GM21786 (cell line): Measurements from ENCODE around the gene ATL2.
"Not testable (repeated sequence)": the region's sequence is repeated elsewhere in the genome, so short reads cannot be mapped to it uniquely, and the experiment has no call there.

Experiments
- ATAC-seq: cut with Tn5 transposase; IDR thresholded peaks from one replicate; pipeline ENCODE4 v1.9.1; 2021; ENCODE audit not compliant: unreplicated experiment

ATL2 gene

DNA sequence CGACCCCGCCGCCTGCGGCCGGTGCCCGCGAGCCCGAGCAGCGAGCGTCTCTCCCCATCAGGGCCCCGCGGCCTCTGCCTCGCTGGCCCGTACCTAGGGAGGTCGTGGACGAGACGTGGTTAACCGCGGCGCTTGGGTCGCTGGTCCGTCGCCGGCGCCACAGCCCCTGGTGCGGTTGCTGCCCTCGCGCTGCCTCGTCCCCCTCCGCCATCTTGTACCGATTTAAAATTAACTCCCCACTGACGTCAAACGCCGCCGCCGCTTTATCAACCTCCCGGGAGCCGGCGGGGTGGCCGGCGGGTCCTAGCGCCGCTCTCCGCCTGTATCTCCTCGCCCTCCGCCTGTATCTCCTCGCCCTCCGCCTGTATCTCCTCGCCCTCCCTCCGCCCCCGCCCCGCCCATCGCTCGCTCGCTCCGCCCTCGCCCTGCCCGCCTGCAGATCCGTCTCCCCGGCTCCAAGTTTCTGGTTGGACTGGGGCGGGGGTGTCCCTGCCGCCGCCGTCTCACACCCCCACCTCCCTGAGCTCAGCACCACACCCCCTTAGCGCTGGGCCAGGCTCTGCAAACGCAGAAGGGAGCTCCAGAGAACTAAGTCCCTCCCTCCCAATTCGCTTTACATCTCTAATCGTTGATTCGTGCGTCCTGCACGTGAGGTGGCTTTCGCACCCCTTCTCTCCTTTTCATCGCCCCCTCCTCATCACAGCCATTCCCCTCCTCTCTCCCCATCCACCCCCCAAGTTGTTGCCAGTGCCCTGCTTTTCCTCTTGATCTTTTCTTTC lies at the start of gene ATL2:
TSS of gene ATL2 (minus strand) at position 224 of the 779 bp plus-strand sequence. CDS start at position 211, 13 bp downstream.
- ATAC-seq, result peak; percentile 90

DNA sequence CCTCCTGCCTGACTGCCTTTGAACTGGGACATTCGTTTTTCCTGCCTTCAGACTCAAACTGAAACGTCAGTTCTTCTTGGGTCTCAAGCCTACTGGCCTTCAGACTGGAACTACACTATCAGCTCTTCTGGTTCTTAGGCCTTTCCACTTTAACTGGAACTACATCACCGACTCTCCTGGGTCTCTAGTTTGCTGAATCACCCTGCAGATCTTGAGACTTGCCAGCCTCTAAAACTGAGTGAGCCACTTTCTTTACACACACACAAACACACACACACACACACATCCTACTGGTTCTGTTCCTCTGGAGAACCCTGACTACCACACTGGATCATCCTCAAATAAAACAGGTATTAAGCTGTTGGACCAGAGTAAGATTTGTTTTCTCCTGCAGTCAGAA lies 46.7 kb upstream of the ATL2 start:
- ATAC-seq, result no peak

DNA sequence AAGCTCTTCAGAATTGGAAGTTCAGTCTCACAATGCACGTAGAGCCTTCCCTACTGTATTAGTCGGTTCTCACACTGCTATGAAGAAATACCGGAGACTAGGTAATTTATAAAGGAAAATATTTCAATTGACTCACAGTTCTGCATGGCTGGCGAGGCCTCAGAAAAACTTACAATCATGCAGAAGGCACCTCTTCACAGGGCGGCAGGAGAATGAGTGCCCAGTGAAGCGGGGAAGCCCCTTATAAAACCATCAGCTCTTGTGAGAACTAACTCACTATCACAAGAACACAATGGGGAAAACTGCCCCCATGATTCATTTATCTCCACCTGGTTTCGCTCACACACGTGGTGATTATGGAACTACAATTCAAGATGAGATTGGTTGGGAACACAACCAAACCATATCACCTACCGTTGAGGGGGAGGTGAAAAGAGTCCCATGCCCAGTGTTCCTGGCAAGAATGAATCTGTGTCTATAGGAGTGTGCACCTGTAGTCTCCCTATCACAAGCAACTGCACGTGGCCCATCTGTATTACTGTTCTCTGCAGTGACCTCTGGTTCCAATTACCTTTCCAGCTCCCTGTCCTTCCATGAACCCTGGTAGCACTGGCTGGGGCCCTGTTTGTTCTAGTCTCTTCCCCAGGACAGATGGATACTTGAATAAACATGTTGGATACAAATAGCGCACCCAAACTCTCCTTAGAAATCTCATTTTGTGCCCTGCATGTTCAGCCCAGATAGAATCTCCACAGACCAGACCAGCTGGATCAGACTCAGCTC lies 44.4 kb upstream of the ATL2 start:
- no peak for ATAC-seq

DNA sequence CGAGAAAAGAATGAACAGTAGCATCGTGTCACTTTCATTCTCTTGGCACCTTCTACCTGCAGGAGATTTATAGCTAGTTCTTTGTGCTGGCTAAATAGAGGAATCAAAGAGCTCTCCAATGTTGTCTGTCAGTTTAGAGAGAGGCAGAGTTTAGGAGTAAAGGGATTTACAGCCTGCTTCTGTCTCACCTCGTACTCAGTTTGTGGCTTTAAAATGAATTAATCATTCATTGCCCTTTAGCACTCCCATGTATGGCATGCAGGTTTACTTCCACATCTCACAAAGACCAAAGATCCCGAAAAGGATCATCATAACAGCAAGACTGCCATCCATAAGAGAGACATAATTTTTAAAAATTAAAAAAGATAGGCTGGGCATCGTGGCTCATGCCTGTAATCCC lies 42.4 kb upstream of the ATL2 start:
- no peak for ATAC-seq

DNA sequence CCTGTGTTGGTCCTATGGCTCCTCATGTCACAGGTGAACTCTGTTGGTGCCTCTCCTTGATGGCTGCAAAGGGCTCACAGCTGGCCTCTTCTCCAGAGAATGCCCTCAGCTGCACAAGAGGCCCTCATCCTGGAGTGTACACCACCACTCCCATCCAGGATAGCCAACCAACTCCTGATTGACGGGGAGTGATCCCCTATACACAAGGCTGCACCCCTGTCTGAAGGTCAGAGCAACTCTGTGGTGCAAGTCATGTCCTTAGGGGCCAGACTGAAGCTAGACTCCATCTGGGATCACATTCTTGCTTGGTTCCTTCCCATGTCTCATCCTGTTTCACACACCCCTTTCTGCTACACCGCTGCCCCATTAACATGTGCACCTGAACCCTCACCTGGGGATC lies 41.7 kb upstream of the ATL2 start:
- no peak for ATAC-seq

DNA sequence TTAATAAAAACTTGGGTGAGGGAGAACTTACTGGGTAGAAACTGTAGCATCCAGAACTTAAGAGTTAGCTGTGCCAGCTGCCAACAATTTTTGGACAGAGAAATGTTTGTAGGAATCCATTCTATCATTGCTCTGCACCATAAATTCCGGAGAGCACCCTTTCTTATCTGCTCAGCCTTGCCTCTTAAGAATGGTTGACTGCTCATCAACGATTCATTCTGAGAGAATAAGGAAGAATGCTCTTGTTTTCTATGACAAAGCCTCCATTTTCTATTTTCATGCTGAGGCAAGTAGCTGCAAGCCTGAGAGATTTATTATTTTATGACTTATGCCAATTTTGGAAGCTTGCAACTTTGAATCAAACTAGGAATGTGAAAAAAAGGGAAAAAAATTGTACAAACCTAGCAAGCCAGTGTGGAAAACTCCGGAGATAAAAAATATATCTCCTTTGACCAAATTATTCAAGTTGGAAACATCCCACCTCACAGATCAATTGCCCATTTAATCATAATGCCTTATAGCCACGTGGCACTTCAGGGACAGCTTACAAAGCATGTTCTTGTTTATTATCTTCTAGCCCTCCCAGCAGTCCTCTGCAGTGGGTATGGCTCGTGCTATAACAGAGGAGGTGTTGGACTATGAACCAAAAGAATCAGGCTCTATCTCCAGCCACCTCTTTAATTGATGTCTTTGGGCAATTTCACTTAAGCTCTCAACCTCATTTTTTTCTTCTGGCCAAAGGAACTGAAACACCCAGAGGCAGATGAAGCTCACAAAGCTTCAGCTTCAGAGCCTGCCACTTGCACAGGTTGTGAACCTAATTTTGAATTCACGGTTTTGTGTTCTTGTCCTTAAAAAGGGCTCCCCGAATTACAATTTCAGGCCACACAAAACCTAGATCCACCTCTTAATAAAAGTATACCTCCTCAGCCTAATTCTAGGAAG lies 40.9 kb upstream of the ATL2 start:
- ATAC-seq, result no peak

DNA sequence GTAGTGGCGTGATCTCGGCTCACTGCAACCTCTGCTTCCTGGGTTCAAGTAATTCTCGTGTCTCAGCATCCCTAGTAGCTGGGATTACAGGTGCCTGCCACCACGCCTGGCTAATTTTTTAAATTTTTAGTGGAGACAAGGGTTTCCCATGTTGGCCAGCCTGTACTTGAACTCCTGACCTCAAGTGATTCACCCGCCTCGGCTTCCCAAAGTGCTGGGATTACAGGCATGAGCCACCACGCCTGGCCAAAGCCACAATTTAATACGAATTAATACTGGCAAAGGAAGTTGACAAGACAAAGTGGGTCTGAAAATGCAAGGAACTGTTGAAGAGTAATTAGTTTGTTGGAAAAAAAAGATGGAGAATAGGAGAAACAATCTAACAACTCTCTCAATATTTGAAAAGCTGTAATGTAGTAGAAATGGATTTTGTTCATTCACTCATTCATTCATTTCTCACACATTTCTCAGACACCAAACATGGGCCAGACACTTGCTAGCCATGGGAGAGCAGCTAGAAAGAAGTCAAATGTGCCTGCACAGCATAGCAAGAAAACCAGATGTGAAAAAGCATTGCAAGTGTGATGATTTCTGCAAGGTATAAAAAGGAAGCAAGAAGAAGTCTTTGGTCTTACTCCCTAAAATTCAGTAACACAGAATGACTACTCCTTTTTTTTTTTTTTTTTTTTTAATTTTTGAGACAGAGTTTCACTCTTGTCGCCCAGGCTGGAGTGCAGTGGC lies 39.4 kb upstream of the ATL2 start:
- no peak for ATAC-seq

DNA sequence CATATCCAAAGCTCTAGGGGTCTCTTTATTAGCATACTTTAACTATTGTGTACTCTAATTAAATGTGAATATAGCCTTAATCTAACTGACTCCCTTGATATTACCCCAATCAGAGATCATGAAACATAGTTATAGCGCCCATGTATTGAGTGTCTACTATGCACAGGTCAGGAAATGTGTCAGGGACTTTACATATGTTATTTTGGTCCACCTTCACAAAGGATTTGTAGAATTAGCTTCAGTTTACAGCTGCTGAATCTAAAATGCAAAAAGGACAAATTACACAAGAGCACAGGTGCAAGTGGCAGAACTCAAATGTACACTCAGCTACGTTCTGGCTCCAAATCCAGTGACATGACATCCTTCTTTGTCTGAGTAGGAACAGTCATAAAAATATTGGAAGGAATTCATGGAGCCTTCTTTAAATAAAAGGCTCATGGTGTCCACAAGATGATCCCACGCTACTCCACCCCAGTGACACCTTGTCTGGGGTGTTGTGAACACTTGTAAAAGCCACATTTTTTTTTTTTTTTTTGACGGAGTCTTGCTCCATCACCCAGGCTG lies 38.7 kb upstream of the ATL2 start:
- ATAC-seq, result no peak

DNA sequence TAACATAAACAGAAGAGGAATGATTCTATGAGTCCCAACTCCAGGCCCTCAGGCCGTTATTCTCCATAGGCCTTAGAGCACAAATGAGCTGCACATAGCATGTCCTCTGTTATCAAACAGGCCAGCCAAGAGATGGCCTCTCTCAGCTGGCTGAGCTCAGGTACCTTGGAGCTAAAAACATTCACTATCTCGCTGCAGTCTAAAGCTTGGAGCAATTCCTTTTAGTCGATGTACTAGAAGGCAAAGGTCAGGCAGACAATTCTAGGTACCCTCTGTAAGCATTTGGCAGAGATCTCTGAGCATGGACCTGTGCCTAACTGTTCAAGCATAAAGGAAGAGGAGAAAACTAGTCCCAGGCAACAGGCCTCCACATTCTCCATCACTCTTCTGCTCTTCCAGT lies 38.0 kb upstream of the ATL2 start:
- no peak for ATAC-seq

DNA sequence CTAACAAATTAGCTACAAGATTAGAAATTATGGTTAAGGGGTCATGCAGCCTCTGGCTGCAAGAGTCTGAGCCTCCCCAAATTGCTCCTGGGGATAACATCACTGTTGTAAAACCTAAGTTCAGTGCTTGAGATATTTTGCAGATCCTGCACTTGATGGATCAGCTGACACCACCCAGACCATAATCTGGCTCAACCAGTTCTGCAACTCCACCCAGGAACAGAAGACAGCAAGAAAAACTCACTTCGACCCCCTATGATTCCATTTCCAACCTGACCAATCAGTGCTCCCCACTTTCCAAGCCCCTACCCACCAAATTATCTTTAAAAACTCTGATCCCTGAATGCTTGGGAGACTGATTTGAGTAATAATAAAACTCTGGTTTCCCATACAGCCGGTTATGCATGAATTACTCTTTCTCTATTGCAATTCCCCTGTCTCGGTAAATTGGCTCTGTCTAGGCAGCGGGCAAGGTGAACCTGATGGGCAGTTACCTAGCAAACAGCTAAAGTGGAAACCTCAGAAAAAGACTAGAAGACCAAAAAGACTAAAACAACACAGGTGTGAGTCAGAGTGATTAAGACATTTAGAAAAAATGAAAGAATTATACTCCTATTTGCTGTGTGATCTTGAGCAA lies 35.3 kb upstream of the ATL2 start:
- ATAC-seq, result not testable (repeated sequence)

DNA sequence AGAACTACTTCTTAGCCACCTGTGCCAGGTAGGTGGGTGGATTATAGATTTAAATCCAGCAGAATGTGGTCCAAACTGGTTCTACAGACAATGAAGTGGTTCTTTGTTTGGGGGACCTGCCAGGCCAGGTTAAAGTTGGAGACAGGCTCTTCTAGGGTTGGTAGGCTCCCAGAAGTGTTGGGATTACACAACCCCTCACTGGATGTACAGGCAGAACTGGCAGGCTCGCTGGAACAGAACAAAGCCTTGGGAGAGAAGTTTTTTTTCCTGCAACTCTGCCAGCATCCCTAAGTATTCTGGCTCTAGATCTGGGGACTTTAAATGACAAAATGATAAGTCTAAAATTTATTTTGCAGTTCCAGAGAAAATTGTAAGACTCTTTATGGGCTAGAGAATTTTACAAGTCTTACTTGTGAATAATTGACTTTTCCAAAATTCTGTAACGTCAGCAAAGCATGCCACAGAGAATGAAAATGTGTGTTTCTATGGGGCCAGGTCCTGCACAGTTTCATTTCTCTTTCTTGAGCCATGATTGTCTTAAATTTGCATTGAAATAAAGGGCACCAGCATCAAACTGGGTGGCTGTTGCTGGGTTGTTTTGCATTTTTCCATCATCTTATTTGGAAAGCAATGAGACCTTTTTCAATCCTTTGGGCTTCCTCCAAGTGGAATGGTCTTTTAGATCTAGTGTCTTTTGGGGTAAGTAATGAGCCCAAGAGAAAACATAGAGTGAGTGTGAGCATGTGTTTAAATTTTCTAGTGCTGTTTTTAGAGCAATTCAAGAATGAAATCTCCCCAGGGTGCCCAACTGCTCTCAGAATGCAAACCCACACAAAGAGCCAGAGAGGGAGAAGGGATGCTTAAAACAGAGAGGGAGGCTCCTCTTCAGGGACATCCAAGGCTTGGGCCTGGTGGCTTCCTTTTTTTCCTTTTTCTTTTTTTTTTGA lies 32.4 kb upstream of the ATL2 start:
- ATAC-seq, result peak; percentile 73

DNA sequence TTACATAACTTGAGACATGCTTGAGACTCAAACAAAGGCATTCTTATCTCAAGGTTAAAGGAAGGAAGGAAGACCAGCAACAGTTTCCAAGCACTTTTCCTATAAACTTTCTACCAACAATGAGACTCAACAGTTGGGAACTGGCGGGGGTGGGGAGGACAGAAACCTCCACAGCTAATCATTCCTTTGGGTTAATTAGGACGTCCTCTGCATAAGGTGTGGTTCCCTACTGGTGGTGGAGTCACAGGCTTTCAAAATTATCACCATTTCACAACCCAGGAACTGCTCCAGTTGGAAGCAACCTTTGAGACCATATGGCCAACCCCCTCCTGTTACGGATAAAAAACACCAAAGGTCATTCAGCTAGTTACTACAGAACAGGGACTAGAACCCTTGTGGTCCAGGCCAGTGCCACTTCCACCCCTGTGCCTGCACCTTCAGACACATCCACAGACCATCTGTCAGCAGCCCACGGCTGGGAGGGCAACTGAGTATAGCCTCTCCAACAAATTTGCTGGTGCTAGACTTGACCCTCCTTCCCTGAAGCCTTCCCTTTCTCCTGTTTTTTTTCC lies 30.1 kb upstream of the ATL2 start:
- ATAC-seq, result no peak

DNA sequence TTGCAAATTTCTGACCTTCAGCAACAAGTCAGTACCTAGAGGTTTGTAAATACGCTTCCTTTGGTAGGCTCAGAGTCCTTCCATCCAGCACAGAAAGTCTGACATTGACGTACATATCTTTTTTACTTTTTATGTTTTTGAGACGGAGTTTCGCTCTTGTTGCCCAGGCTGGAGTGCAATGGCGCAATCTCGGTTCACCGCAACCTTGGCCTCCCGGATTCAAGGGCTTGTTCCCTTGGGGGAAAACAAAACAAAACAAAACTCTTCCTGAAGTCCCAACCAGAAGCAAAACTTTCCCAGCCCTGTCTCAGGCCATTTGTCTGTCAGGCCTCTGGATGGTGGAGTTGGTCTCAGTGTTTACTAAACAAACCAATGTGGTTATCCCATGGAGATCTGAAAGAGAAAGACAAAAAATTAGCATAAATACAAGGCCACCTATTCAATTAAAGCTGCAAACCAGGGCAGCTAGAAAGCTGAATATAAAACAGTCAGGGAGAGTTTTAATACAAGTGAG lies 29.6 kb upstream of the ATL2 start:
- ATAC-seq, result no peak

DNA sequence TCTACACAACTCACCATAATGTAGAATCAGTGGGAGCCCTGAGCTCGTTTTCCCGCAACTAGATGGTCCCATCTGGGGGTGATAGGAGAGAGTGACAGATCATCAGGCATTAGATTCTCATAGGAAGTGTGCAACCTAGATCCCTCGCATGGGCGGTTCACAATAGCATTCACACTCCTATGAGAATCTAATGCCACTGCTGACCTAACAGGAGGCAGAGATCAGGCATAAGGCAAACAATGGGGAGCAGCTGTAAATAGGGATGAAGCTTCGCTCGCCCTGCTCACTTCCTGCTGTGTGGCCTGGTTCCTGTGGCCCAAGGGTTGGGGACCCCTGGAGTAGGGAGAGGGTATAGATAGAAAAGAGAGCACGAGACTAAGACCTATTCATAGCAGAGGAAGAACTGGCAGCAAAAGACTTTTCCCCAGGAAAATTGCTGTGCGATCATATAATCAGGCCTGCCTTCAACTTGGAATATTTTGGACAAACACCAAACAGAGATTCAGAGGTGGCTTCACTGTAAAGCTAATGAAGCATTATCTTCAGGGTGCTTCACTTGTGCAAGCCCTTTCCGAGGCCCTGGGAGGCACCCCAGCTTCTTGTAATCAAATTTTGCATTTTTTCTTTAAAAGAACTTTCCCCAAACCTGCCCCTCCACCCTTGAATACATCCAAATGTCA lies 29.0 kb upstream of the ATL2 start:
- no peak for ATAC-seq

DNA sequence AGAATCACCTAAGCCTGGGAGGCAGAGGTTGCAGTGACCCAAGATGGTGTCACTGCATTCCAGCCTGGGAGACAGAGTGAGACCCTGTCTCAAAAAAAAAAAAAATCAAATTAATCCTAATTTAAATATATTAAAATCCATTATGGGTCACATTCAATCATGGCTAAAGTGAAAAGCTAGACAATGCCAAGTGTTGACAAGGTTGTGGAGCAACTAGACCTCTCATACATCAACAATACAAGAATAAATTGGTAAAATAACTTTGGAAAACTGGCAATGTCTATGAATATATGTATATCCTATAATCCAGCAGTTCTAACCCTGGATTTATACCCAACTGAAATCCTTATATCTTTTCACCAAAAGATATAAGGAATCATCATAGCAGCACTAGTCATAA lies 23.4 kb upstream of the ATL2 start:
- no peak for ATAC-seq

DNA sequence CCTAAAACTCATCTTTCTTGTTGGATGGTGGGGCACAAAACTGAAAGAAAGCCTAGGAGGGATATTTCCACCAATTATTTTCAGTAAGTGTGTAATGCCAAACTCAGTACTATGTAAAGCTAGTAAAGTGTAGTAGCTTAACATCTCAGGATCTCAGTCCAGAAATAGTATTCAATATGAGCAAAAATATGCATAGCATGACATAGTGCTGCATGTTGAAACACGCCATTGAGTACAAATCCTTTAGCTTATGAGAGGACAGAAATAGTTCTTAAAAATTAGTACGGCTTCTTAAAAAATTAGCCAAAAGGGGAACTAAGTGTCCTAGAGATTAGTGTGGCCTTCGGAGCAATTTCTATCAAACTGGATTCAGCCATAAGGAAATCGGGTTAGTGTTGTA lies 21.7 kb upstream of the ATL2 start:
- ATAC-seq, result no peak

DNA sequence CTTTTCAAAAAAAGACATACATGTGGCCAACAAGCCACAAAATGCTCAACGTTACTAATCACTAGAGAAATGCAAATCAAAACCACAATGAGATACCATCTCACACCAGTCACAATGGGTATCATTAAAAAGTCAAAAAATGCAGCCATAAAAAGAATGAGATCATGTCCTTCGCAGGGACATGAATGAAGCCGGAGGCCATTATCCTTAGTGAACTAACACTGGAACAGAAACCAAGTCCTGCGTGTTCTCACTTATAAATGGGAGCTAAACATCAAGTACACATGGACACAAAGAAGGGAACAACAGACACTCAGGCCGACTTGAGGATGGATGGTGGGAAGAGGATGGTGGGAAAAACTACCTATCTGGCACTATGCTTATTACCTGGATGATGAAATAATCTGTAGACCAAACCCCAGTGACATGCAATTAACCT lies 17.8 kb upstream of the ATL2 start:
- ATAC-seq, result no peak

DNA sequence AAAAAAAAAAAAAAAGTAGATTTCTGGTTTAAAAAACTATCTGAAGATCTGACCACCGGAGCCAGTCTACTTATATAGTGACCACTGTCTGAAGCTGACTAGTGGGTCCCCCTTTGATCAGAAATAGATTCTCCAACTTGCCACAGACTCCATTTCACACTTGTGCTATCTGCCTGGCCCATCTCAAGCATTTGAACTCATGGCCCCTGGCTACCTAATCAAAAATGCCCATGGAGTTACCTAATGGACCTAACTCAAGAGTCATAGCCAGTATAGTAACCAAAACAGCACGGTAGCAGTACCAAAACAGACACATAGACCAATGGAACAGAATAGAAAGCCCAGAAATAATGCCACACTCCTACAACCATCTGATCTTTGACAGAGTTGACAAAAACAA lies 17.0 kb upstream of the ATL2 start:
- no peak for ATAC-seq
